ENCODE data around the gene CA12. TPM values are rescaled to one million over a fixed set of nuclear protein-coding genes. Genes with fewer than 3 reads are reported as not detected.

The CA12 gene
- total RNA-seq, 1 donor from 2014 or later, result 89.6 TPM

DNA sequence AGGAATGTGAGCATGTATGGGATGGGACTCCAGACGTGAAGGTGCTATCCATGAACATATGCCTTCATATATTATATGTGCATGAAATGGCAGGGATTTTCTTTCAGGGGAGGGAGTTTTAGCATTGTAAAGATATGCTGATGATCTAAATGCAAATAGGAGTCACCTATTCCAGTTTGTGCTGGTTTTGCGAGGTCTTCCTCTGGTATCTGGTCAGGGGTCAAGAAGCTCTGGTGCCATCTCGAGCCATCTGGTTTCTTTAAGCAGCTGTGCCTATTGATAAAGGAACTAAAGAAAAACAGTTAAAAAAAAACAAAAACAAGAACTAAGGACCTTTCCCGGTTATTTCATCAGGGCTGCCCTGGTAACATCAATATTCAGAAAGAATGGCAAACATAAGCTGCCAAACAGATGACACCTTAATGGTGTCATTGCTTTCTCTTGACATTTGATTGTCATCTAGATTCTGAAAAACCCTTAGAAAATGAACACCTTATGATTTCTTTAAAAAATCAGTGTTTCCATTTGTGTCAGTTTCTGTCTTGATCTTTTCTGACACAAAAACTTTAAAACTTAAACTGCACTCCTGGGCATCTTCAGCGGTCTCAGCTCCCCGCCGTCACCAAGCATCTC is 81.6 kb downstream of the CA12 start:
- H3K36me3 ChIP-seq, result no peaks in the 10 kb centered on the region
- intact Hi-C loops (cut with DNase I), result no loop called here
- H3K27ac ChIP-seq, result no peak overlapping the region
- H3K4me1 ChIP-seq, result no peaks in the 10 kb centered on the region
- no peak overlapping the region for H3K4me3 ChIP-seq
- H3K9me3 ChIP-seq, result no peaks in the 10 kb centered on the region
- TF ChIP-seq POLR2AphosphoS5 (IDR thresholded peaks at IDR 0.05; ENCODE audit: insufficient read depth in 1 of 2, low read depth in 1 of 2) (no peak), POLR2A (IDR thresholded peaks at IDR 0.05) (no peak), CTCF (IDR thresholded peaks at IDR 0.05) (no peak)
- DNase-seq (ENCODE audit: extremely low spot score in 2 of 2), result no peak
- no peaks in the 10 kb centered on the region for H3K27me3 ChIP-seq

- TF ChIP-seq CTCF (IDR thresholded peaks at IDR 0.05) (no peak), POLR2AphosphoS5 (IDR thresholded peaks at IDR 0.05; ENCODE audit: insufficient read depth in 1 of 2, low read depth in 1 of 2) (no peak), POLR2A (IDR thresholded peaks at IDR 0.05) (no peak)
- no peaks in the 10 kb centered on the region for H3K36me3 ChIP-seq
- no peak for DNase-seq (ENCODE audit: extremely low spot score in 2 of 2)
- H3K27me3 ChIP-seq, result no peaks in the 10 kb centered on the region
- H3K27ac ChIP-seq, result no peak overlapping the region
- no peak overlapping the region for H3K4me3 ChIP-seq
- intact Hi-C loops (cut with DNase I), result no loop called here
- no peaks in the 10 kb centered on the region for H3K4me1 ChIP-seq
- no peaks in the 10 kb centered on the region for H3K9me3 ChIP-seq
Observed at GRCh38 chr15:63296195-63296594, 85.5 kb downstream of the CA12 start.

DNA sequence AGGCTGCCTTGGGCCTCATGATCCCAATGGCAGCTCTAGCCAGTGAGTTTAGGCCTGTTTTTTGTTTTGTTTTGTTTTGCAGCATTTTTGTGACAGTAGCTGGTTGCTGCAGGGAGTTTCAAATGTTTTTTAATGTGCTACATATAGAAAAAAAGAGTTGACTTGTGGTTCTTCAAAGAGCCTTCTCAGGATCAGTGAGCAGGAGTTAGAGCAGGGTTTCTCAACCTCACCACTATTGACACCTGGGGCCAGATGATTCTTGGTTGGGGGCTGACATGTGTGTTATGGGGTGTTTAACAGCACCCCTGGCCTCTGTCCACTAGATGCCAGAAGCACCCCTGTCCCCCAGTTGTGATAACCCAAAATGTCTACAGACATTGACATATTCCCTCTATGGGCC is 86.3 kb downstream of the CA12 start:
- Histone ChIP-seq H3K9me3 (no peaks in the 10 kb centered on the region), H3K4me1 (no peaks in the 10 kb centered on the region), H3K27ac (no peak overlapping the region), H3K36me3 (no peaks in the 10 kb centered on the region), H3K27me3 (no peaks in the 10 kb centered on the region), H3K4me3 (no peak overlapping the region)
- TF ChIP-seq CTCF (IDR thresholded peaks at IDR 0.05) (no peak), POLR2AphosphoS5 (IDR thresholded peaks at IDR 0.05; ENCODE audit: insufficient read depth in 1 of 2, low read depth in 1 of 2) (no peak), POLR2A (IDR thresholded peaks at IDR 0.05) (no peak)
- DNase-seq (ENCODE audit: extremely low spot score in 2 of 2), result no peak
- intact Hi-C loops (cut with DNase I), result no loop called here

DNA sequence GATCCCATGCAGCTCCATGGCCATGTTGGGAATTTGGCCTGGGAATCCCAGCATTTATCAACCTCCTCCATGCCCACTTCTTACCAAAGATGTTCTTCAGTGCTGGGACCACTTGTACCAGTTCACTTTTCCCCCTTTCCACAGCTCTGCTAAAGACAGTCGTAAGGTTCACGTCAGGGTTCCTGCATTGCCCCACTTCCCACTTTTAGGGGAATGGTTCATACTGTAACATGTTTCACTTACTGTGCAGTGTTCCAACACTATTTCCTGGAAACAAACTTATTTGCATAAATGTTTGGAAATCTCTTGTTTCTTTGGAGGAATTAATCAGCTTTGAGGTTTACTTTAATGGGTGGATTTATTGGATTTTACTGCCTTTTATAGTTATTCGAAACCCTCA is 87.3 kb downstream of the CA12 start:
- Histone ChIP-seq H3K27me3 (no peaks in the 10 kb centered on the region), H3K4me1 (no peaks in the 10 kb centered on the region), H3K27ac (no peak overlapping the region), H3K36me3 (no peaks in the 10 kb centered on the region), H3K4me3 (no peak overlapping the region), H3K9me3 (no peaks in the 10 kb centered on the region)
- intact Hi-C loops (cut with DNase I), result loop anchor here (5.0 kb wide), 1 partner anchor 108 kb away; no protein-coding TSS in a partner anchor
- no peak for TF ChIP-seq CTCF (IDR thresholded peaks at IDR 0.05)
- TF ChIP-seq POLR2A (IDR thresholded peaks at IDR 0.05), result no peak
- TF ChIP-seq POLR2AphosphoS5 (IDR thresholded peaks at IDR 0.05; ENCODE audit: insufficient read depth in 1 of 2, low read depth in 1 of 2), result no peak
- no peak for DNase-seq (ENCODE audit: extremely low spot score in 2 of 2)

DNA sequence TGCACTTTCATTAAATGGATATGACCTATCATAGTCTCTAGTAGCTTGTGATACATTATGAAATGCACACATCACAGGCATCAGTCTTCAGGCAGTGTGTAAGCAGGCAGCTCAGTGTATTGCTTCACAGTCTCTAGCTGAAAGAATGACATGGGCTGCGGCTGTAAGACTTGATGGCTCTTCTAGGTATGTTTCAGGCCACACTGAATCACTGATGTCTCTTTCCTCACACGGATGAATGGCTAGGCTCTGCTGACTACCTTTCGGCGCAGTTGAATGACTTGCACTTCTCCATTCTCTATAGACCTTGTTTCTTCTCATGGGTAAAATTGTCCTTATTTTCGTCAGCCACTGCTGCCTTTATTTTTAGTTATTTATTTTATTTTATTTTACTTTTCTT is 88.9 kb downstream of the CA12 start:
- Histone ChIP-seq H3K27ac (no peak overlapping the region), H3K4me3 (no peak overlapping the region), H3K4me1 (peaks cover 10% of the 10 kb centered on the region), H3K36me3 (no peaks in the 10 kb centered on the region), H3K9me3 (no peaks in the 10 kb centered on the region), H3K27me3 (no peaks in the 10 kb centered on the region)
- TF ChIP-seq POLR2A (IDR thresholded peaks at IDR 0.05) (no peak), CTCF (IDR thresholded peaks at IDR 0.05) (no peak)
- intact Hi-C loops (cut with DNase I), result loop anchor here (5.0 kb wide), 1 partner anchor 110 kb away; no protein-coding TSS in a partner anchor
- DNase-seq (ENCODE audit: extremely low spot score in 2 of 2), result no peak

Data from vagina (tissue), 2 donors.